Hepatocyte (in vitro differentiated cells): ENCODE measurements around the gene HSD17B14.

Experiments used
- EZH2 ChIP-seq: fragments of 200-600 bp; sonication (generic); IDR thresholded peaks from 2 replicates; pipeline ENCODE4 v1.6.1; 2016; ENCODE audit warnings: antibody characterized with exemption, mild to moderate bottlenecking, borderline replicate concordance
- EZH2phosphoT487 ChIP-seq: fragments of 200-600 bp; sonication (generic); IDR thresholded peaks from one replicate; pipeline ENCODE4 v1.6.1; 2018; ENCODE audit warnings: antibody characterized with exemption, mild to moderate bottlenecking, low read depth, moderate library complexity; ENCODE audit not compliant: unreplicated experiment, severe bottlenecking
- TF ChIP-seq, protein P1 (sequence below): fragments of 200-600 bp; sonication (generic); IDR thresholded peaks from 2 replicates; pipeline ENCODE4 v1.5.1; 2016; ENCODE audit warnings: antibody characterized with exemption, mild to moderate bottlenecking; ENCODE audit not compliant: poor library complexity

DNA sequence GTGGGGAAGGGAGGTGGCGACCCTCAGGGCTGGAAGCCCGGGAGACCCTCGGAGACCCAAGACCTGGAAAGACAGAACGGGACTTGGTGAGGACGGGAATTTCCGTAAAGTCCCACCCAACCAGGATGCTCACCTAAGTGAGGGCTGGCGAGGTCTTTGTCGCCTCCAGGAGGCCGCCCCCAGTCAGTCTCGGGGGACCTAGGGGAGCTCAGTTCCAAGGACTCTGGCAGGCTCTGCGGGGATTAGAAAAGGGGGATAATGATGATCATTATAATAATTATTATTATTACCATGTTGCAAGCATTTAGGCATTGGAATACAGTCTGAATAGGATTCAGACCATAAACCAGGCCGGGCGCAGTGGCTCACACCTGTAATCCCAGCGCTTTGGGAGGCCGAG, 9.1 kb upstream of the HSD17B14 start:
- TF ChIP-seq, protein P1, sequence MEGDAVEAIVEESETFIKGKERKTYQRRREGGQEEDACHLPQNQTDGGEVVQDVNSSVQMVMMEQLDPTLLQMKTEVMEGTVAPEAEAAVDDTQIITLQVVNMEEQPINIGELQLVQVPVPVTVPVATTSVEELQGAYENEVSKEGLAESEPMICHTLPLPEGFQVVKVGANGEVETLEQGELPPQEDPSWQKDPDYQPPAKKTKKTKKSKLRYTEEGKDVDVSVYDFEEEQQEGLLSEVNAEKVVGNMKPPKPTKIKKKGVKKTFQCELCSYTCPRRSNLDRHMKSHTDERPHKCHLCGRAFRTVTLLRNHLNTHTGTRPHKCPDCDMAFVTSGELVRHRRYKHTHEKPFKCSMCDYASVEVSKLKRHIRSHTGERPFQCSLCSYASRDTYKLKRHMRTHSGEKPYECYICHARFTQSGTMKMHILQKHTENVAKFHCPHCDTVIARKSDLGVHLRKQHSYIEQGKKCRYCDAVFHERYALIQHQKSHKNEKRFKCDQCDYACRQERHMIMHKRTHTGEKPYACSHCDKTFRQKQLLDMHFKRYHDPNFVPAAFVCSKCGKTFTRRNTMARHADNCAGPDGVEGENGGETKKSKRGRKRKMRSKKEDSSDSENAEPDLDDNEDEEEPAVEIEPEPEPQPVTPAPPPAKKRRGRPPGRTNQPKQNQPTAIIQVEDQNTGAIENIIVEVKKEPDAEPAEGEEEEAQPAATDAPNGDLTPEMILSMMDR: no peak
- TF ChIP-seq EZH2: no peak
- no peak for TF ChIP-seq EZH2phosphoT487
